Loucy (cell line): ENCODE data around the gene TECTB.

Source experiments
- H2AFZ ChIP-seq: fragments of 200-600 bp; sonication (generic); 2 replicates; pipeline ENCODE4 v1.6.0; 2016; ENCODE audit warnings: antibody characterized with exemption, mild to moderate bottlenecking, low read length, moderate library complexity
- H3F3A ChIP-seq: fragments of 200-600 bp; 2 replicates; pipeline ENCODE4 v1.6.0; 2016; ENCODE audit warnings: antibody characterized with exemption, low read depth, mild to moderate bottlenecking
- H3K27me3 ChIP-seq: fragments of 200-600 bp; sonication (generic); 2 replicates; pipeline ENCODE4 v1.6.1; 2014; ENCODE audit warnings: low read length, mild to moderate bottlenecking; ENCODE audit not compliant: insufficient read depth, poor library complexity, severe bottlenecking
- H3K36me3 ChIP-seq: fragments of 200-600 bp; sonication (generic); 2 replicates; pipeline ENCODE4 v1.6.1; 2016; ENCODE audit warnings: low read length; ENCODE audit not compliant: insufficient read depth
- H3K4me1 ChIP-seq: fragments of 200-600 bp; sonication (generic); 2 replicates; pipeline ENCODE4 v1.5.1; 2014; ENCODE audit warnings: low read length, mild to moderate bottlenecking; ENCODE audit not compliant: insufficient read depth, poor library complexity, severe bottlenecking
- H3K4me2 ChIP-seq: fragments of 200-600 bp; sonication (generic); 2 replicates; pipeline ENCODE4 v1.6.0; 2014; ENCODE audit warnings: antibody characterized with exemption, low read length, low read depth, mild to moderate bottlenecking; ENCODE audit not compliant: poor library complexity, severe bottlenecking
- H3K4me3 ChIP-seq: fragments of 200-600 bp; sonication (generic); 2 replicates; pipeline ENCODE4 v1.5.1; 2014; ENCODE audit warnings: low read length, mild to moderate bottlenecking, mixed read lengths; ENCODE audit not compliant: poor library complexity, severe bottlenecking
- H3K79me2 ChIP-seq: fragments of 200-600 bp; sonication (generic); 2 replicates; pipeline ENCODE4 v1.6.1; 2014; ENCODE audit warnings: low read length; ENCODE audit not compliant: insufficient read depth
- H3K9ac ChIP-seq: fragments of 200-600 bp; sonication (generic); 2 replicates; pipeline ENCODE4 v1.6.0; 2014; ENCODE audit warnings: mild to moderate bottlenecking, low read depth, low read length, moderate library complexity; ENCODE audit not compliant: poor library complexity, severe bottlenecking
- H3K9me2 ChIP-seq: fragments of 200-600 bp; sonication (generic); replicated peaks from 2 replicates; pipeline ENCODE4 v1.6.1; 2016; ENCODE audit warnings: low read depth, low read length, mixed read lengths
- H3K9me3 ChIP-seq: fragments of 200-600 bp; sonication (generic); 2 replicates; pipeline ENCODE4 v1.6.1; 2014; ENCODE audit warnings: mild to moderate bottlenecking, antibody characterized with exemption, low read length, low read depth; ENCODE audit not compliant: insufficient read depth
- H4K20me1 ChIP-seq: fragments of 200-600 bp; sonication (generic); 2 replicates; pipeline ENCODE4 v1.6.0; 2014; ENCODE audit warnings: antibody characterized with exemption, low read length, mild to moderate bottlenecking; ENCODE audit not compliant: insufficient read depth, poor library complexity, severe bottlenecking
- EZH2phosphoT487 ChIP-seq: fragments of 200-600 bp; IDR thresholded peaks from 2 replicates; pipeline ENCODE4 v1.6.1; 2018; ENCODE audit warnings: antibody characterized with exemption, mild to moderate bottlenecking, moderate library complexity, borderline replicate concordance
- TF ChIP-seq, protein P1 (sequence below): fragments of 200-600 bp; sonication (generic); conservative IDR thresholded peaks from 2 replicates; pipeline ENCODE4 v1.5.1; 2014; ENCODE audit warnings: mild to moderate bottlenecking, antibody characterized with exemption, low read length

Gene TECTB

DNA sequence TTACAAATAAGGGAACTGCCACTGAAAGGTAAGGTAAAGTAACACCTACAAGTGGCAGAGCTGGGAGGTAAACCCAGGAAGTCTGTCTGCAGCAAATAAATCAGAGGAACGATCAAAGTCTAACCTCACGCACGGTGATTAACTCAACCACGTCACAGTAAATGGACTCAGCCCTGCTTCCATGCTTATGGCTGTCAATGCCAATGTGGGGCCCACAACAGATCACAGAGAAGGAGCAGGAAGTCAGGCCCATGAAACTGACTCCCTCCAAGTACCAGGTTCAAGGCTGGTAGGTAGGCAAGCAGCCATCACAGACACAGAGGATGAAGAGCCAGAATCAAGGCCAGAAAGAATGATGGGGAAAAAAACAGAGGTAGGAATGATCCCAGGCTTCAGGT is 52.7 kb downstream of the TECTB start:
- Histone ChIP-seq H3F3A (no peaks in the 10 kb centered on the region), H4K20me1 (no peaks in the 10 kb centered on the region), H3K9me2 (no peaks in the 10 kb centered on the region), H3K79me2 (no peaks in the 10 kb centered on the region), H2AFZ (no peak overlapping the region), H3K4me2 (no peak overlapping the region), H3K9ac (no peak overlapping the region), H3K36me3 (no peaks in the 10 kb centered on the region), H3K4me1 (no peaks in the 10 kb centered on the region), H3K9me3 (no peaks in the 10 kb centered on the region), H3K4me3 (no peak overlapping the region), H3K27me3 (no peaks in the 10 kb centered on the region)
- no peak for TF ChIP-seq EZH2phosphoT487
- TF ChIP-seq, protein P1, sequence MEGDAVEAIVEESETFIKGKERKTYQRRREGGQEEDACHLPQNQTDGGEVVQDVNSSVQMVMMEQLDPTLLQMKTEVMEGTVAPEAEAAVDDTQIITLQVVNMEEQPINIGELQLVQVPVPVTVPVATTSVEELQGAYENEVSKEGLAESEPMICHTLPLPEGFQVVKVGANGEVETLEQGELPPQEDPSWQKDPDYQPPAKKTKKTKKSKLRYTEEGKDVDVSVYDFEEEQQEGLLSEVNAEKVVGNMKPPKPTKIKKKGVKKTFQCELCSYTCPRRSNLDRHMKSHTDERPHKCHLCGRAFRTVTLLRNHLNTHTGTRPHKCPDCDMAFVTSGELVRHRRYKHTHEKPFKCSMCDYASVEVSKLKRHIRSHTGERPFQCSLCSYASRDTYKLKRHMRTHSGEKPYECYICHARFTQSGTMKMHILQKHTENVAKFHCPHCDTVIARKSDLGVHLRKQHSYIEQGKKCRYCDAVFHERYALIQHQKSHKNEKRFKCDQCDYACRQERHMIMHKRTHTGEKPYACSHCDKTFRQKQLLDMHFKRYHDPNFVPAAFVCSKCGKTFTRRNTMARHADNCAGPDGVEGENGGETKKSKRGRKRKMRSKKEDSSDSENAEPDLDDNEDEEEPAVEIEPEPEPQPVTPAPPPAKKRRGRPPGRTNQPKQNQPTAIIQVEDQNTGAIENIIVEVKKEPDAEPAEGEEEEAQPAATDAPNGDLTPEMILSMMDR: no peak

DNA sequence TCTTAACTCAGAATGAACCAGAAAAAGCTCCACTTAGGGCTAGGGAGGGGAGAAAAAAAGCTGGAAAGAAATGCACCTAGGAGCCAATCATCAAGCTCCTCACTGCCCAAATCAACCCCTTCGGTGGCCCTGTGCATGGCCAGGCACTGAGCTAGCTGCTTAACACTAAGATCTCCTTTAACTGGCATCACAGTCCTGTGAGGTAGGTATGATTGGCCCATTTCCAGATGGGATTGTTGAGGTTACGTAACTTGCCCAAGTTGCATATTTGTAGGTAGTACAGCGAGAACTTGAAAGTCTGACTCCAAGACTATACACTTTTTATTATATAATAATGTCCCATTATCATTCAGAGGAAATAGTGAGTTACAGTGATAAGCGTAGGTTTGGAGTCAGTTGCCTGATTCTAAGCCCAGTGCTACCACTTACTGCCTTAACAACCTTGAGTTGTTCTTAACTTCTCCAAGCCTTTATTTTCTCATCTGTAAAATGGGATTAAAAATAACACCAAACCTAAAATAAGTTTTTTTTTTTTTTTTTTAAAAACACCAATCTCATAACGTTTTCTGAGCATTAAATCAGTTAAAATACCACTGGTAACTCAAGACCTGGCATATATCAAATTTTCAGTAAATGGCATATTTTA is 53.5 kb downstream of the TECTB start:
- Histone ChIP-seq H3K27me3 (no peaks in the 10 kb centered on the region), H3K79me2 (no peaks in the 10 kb centered on the region), H2AFZ (no peak overlapping the region), H3K4me1 (no peaks in the 10 kb centered on the region), H3F3A (no peaks in the 10 kb centered on the region), H3K9ac (no peak overlapping the region), H4K20me1 (no peaks in the 10 kb centered on the region), H3K9me3 (no peaks in the 10 kb centered on the region), H3K9me2 (no peaks in the 10 kb centered on the region), H3K36me3 (no peaks in the 10 kb centered on the region), H3K4me2 (no peak overlapping the region), H3K4me3 (no peak overlapping the region)
- no peak for TF ChIP-seq EZH2phosphoT487
- TF ChIP-seq, protein P1: no peak

DNA sequence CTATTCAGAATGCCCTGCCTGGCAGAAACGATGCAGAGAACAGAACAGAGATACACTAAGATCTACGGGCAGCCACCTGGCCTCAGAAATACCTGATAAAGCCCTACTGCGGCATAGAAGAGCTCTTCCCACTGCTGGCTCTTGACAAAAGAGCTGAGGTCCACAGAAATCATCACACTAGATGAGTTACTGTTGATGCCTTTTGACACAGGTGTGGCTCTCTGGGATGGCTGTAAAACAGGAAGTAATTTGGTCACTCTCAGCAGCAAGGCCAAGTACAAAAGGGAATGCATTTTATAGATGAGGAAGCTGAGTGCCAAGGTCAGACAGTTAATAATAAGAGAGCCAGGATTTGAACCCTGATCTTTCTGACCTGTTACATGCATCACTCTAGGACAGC is 55.8 kb downstream of the TECTB start:
- no peaks in the 10 kb centered on the region for H3K27me3 ChIP-seq

More for the DNA sequence above, 55.8 kb downstream of the TECTB start:
- TF ChIP-seq, protein P1: no peak
- TF ChIP-seq EZH2phosphoT487: no peak
- Histone ChIP-seq H2AFZ (no peak overlapping the region), H3K4me1 (no peaks in the 10 kb centered on the region), H3K9ac (no peak overlapping the region), H3K4me3 (no peak overlapping the region), H3K36me3 (no peaks in the 10 kb centered on the region), H3K9me3 (no peaks in the 10 kb centered on the region), H3F3A (no peaks in the 10 kb centered on the region), H3K9me2 (no peaks in the 10 kb centered on the region), H3K79me2 (no peaks in the 10 kb centered on the region), H4K20me1 (no peaks in the 10 kb centered on the region), H3K4me2 (no peak overlapping the region)
